Activated CD8-positive, alpha-beta memory T cell treated with anti-CD3 and anti-CD28 coated beads, Interleukin-2, amount 50 U/mL, for 24 hours (primary cell): ENCODE results near the gene PGM5.
"Not testable (repeated sequence)": the region's sequence is repeated elsewhere in the genome, so short reads cannot be mapped to it uniquely, and the experiment has no call there.

Source experiments
- DNase-seq: peaks from one replicate; pipeline ENCODE4 v3.0.0-alpha.2; 2020; ENCODE audit errors: extremely low read depth

Gene PGM5

DNA sequence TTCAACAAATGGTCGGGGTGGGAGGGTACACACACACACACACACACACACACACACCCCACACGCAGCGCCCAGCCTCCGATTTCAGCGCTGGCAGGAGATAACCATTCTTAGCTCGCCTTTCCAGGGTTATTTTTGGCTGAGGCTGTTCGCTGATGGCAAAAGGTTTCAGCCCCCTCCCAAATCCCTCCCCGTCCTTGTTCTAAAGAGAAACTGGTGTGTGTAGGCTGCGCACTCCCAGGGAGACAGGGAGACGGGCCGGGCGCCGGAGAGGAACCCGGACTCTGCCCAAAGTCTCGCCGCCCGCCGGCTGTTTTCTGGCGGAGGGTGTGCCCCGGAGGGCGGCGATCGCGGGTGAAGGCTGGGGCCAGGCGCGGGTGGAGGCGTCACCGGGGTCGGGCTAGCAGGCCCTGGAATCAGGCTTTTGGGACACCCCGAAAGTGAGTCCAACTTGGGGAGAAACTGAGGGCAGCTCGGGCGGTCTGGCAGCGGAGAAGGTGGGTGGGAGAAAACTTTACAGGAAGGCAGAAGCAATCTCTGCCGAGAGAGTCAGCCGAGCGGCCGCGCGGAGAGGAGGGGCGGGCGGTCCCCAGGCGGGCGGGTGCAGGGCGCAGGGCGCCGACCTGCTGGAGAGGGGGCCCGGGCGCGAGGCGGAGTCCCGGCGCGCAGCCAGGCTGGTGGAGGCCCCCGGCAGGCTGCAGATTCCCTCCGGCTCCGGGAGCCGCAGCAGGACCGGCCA lies at the start of gene PGM5:
PGM5 (plus strand) TSS at position 232 of the 739 bp plus-strand sequence. CDS start 517 bp downstream, outside the sequence.
- not testable (repeated sequence) for DNase-seq

GRCh38 chr9:68307127-68307526 lies 49.3 kb upstream of the PGM5 start:
- DNase-seq: not testable (repeated sequence)

DNA sequence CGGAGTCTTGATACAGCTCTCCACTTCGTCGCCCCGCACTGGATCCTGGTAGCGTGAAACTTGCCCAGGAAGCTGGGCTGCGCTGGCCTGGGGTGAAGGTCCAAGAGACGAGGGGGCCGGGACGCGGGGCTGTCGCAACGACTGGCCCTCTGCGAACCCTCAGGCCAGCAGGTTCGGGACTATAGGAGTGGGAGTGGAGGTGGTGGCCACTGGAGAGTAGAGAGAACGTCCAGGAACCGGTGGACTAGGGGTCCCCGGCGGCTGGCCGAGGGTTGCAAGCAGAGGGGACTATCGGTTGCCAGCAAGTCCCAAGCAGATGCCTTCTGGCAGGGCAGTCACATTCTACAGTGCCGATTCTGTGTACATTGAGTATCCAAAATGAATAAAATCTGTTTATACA lies 48.8 kb upstream of the PGM5 start:
- DNase-seq: not testable (repeated sequence)

- not testable (repeated sequence) for DNase-seq
Measured at GRCh38 chr9:68311208-68311607, 45.2 kb upstream of the PGM5 start.

GRCh38 chr9:68318209-68318608 lies 38.2 kb upstream of the PGM5 start:
- not testable (repeated sequence) for DNase-seq

- DNase-seq: not testable (repeated sequence)
Measured at GRCh38 chr9:68323749-68324148, 32.7 kb upstream of the PGM5 start.

GRCh38 chr9:68324518-68324917 lies 31.9 kb upstream of the PGM5 start:
- DNase-seq: not testable (repeated sequence)

DNA sequence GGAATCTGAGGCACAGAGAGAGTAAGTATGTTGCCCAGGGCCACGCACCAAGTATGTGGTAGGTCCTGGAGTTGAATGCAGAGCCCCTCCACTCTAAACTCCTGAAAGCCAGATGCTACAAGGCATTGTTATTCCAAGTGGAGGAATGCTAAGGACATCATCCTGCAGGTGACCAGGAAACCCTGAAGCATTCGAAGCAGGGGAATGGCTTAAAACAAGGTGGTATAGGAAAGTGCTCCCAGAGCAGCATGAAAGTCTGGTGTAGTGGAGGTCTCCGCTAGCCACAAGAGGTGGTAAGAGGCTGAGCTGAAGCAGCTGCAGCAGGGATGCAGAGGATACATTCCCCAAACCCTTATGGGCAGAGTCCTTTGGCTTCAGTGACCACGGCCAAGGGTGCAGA lies 27.3 kb upstream of the PGM5 start:
- not testable (repeated sequence) for DNase-seq

DNA sequence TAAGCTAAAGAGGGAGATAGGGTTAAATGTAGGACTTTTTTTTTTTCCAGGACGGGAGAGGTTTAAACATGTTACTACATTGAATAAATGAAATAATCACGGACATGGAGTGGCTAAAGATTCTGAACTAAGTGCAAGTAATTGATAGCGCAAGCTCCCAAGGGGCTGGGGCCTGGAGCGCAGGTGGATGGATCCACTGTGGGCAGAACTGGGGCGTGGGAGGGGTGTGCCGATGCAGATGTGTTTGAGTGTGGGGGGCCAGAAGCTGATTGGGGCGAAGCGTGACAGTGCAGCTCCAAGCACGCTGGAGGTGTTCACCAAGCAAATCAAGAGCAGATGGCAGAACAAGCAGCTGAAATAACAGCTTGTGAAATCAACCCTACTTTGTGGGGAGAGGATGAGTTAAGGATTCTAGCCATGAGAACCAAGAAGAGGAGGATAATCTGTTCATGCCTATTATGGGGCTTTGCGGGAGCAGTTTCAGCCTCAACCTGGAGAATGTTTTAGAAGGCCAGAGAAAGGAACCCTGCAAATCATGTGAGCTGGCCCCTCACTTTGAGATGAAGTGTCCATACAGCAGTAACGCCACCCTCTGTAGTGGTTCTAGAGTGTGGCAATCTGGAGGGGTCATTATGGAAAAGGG lies 25.8 kb upstream of the PGM5 start:
- DNase-seq: not testable (repeated sequence)

DNA sequence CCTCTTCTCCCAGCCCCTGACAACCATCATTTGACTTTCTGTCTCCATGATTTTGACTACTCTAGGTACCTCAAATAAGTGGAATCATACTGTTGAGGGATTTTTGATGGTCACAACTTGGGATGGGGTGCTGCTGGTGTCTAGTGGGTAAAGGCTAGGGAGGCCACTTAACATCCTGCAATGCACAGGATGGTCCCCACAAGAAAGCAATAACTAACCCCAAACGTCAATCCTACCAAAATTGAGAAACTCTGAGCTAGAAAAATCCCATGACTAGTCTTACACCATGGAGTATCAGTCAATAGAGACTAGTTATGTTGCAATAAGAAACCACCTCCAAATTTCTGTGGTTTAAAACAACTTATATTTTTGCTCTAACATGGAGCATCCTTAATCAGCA lies 24.3 kb upstream of the PGM5 start:
- DNase-seq: not testable (repeated sequence)

DNA sequence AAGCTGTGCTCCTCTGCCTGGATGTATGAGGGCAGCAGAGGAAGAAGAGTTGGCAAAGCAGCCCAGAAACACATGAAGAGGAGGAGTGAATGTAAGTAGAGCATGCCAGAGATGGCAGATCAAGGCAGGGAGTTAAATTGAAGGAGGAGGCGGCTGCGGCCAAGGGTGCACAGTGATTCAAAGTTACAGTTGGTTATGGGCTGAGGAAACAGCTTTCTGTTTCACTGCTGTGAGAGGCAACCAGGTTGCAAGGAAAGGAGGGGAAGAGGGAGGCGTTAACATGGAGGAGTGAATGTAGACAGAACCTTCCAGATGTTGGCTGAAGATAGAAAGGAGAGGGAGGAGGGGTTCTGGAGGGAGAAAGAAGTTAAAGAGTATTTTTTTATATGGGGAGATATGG lies 20.5 kb upstream of the PGM5 start:
- not testable (repeated sequence) for DNase-seq

DNA sequence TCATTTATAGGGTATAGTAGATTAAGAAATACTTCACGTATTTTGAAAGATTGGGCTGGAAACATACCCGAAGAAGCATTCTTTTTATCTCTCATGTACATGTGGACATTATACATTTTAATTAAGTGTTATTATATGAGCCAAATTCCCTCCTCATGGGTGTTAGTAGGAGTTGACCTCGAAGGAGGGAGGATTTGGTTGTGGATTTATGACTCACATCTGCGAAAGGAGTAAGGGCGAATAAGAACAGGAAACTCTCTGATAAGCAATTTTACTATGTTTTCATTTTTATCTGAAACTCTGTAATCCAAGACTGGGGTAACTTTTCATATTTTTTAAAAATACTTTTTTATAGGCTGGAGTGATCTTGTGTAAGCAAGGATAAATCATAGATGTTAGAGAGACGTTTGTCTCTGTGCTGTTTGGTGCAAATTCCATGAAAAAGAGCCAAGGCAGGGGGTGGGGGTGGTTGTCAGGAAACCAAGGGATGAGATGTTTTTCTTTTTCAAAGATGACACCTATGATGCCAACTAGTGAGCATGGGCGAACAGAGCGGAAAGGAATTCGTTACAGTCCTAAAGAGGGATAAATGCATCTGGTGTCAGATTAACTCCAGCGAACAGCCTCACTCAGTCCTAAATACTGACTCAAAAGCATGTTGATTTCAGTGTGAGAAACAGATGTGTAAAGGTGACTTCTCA lies 19.6 kb upstream of the PGM5 start:
- not testable (repeated sequence) for DNase-seq

DNA sequence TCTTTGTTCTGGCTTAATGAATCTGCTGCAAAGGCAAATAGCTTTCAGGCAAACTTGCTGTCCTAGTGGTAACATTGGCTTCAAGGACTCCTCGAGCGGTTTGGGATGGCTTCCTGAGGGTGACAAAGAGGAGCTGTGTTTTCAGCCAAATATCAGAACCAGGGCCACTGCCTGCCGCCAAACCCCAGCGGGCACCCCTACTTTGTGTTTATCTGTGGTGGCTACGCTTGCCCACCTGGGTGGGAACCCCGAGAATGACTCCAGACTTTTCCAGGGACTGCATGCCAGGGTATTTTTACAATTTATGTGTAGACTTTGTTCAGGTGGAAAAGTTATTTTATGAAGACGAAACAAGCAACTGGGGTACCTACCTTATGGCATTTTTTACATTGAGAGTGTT lies 18.4 kb upstream of the PGM5 start:
- not testable (repeated sequence) for DNase-seq

DNA sequence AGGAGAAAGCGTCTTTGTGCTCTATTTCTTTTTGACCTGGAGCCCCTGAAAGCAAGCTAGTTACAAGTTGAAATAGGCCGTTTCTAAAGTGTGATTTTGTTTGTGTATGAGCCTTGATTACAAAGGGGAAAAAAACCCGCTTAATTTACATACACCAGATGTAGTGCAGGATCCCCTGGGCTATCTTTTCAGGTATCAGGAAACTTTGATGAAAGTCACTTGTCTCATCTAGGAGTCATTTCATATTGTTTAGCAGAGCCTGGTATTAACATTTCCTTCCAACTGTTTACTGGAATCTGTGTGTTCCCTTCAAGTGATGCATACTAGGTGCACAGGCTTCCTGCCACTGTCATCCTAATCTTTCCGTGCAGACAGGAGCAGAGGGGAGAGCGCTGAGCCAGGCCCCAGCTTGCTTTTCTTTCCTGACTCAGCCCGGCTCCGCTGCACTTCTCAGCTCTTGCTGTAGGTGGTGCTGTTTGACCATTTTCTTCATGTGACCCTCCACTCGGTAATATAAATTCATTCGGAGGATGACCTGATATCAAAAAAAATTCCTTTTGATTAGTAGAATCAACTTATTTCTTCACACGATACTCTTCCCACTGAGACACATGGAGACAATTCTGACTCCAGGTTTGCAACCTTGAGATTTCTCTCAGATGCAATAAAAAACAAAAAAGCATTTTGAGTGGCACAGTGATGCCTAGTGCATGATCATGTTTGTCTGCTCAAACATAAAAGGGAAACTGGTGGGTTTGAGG lies 14.0 kb upstream of the PGM5 start:
- not testable (repeated sequence) for DNase-seq

- DNase-seq: not testable (repeated sequence)
Measured at GRCh38 chr9:68343242-68343641, 13.2 kb upstream of the PGM5 start.

DNA sequence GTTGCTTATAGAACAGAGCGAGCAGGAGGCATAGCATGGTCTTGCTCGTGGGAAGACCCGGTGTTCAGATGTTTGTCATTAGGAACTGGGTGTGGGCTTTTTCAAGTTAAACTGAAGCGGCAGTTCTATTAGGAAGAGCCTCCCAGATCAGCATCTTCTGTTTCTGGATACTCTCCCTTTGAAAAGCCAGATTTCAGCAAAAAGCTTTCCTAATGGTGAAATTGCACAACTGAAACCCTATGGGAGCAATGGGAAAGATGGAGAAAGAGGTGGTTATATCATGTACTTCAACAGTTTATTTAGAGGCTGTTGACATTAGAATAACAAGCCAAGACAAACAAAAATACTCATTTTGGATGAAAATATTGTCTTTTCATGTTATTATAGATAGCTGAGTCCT lies 12.4 kb upstream of the PGM5 start:
- not testable (repeated sequence) for DNase-seq

DNA sequence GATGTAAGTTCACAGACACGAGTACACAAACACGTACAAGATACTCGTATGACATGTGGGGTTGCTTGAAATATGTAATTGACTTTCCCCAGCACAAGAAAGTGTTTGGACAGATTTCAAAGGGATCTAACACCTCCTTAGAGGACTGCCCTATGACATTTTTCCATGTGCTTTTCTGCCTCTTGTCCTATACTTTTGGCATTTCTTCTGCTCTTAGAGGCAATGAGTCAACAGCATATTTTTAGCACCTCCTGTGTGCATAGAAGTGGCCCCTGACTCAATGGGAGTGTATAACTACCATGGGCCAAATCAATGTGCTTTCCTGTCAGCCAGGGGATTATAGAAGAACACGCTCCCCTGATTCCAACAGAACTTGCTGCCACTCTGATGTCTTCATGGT lies 4.7 kb upstream of the PGM5 start:
- DNase-seq: not testable (repeated sequence)

GRCh38 chr9:68355993-68356379 lies 425 bp upstream of the PGM5 start:
- DNase-seq: not testable (repeated sequence)

- DNase-seq: not testable (repeated sequence)
Measured at GRCh38 chr9:68357119-68357714, 806 bp downstream of the PGM5 start.

DNA sequence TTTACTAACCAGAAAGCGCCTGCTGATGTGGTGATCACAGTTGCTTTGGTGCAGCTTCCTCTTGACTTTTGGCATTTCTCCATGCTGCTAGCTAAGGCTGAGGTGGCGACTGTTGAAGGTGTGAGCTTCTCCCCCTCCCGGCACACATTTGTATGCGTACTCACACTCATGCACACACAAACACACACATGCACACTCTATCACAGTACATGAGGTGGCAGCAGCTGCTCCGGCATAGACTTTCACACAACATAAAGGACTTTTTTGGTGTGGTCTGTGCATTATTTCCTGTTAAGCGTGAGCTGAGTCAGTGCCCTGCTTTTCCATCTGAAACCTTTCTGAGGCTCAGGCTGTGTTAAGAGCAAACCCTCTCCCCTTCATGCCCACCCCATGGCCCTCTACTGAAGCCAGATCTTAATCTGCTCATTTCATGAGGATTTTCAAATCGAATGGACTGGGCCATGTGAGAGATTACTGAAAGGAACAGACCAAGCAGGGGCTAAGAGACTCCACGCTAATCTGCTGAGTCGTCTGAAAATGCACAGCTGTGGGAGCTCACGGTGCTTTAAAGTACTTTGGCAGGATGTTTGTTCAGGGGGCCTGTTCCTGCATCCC lies 10.6 kb downstream of the PGM5 start:
- DNase-seq: not testable (repeated sequence)

GRCh38 chr9:68375789-68376188 lies 19.4 kb downstream of the PGM5 start:
- DNase-seq: not testable (repeated sequence)
